CD4-positive, alpha-beta T cell treated with Interleukin-17A for 1 hour (primary cell): ENCODE measurements around the gene METTL16.

ENCODE experiments used
- DNase-seq: peaks from one replicate; pipeline ENCODE4 v3.0.0-alpha.2; 2020

Gene METTL16

DNA sequence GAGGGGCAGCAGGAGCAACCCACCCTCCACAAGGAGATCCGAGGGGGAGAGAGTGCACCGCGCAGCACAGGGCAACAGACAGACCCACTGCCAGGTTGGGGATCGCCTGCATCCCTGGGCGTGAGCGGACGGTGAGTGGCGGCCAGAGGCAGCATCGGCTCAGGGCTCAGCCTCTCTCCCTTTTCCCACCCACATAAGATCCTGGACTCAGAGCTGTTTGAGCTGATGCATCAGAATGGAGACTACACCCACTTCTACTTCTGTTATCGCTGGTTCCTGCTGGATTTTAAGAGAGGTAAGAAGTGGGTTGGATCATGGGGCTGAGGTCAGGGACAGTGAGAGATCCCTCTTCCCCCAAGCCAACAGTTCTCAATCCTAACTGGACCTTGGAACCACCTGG is 134.0 kb downstream of the METTL16 start:
- DNase-seq = no peak

- no peak for DNase-seq
These were observed 135.6 kb downstream of the METTL16 start for GRCh38 chr17:2376107-2376506.

DNA sequence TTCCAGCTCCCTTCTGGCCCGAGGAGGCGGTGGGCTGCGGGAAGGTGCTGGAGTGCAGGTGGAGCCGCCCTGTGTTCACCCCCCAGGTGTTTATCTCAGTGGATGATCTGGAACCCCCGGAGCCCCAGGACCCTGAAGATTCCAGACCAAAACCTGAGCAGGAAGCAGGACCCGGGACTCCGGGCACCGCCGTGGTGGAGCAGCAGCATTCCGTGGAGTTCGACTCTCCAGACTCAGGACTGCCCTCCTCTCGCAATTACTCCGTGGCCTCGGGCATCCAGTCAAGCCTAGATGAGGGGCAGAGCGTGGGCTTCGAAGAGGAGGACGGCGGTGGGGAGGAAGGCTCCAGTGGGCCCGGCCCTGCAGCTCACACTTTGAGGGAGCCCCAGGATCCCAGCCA is 136.3 kb downstream of the METTL16 start:
- DNase-seq = no peak

DNA sequence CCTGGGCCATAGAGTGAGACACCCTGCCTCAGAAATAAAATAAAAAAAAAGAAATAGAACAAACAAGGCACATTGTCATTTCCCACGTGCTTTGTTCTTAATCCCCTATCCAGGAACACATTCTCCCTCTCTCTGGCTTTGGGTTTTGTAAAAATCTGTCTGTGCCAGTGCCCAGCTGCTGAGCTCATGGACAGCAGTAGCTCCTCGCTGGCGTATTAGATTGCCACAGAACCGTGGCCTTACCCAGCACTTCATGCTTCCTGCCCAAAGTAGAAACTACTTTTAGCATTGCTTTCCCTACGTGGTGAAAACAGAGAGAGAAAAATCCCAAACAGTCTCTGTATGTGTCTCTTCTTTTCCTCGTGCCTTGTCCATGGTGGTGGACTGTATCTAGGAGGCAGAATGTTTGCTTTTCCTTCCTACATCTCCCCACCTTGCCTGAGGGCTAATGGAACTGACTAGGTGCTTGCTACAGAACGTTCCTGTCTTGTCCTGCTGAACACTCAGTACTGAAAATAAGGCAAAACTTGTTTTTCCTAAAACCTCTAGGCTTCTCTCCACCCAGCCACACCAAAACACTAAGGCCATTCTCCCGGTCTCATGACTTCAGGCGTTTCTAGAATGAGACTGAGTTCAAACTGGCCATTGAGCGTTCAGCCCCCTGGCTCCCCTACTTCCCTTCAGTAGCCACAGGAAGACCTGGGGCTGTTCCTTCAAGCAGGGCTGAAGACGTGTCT is 137.0 kb downstream of the METTL16 start:
- DNase-seq = no peak

DNA sequence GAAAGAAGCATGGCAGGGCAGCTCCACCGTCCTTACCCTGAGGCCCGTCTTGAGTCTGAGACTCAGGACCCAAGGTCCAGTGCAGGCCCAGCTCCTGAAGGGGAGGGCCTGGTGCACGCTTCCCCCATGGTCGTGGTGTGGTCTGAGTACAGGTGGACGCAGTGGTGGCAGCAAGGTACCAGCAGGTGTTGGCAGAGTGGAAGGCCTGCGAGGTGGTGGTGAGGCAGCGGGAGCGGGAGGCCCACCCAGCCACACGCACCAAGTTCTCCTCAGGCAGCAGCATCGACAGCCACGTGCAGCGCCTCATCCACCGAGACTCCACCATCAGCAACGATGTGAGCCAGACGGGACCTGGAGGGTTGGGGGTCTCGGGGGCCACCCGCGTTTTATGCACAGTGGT is 138.5 kb downstream of the METTL16 start:
- no peak for DNase-seq

- no peak for DNase-seq
These were observed 139.0 kb downstream of the METTL16 start for GRCh38 chr17:2372681-2373080.

- DNase-seq = no peak
These were observed 139.5 kb downstream of the METTL16 start for GRCh38 chr17:2372180-2372579.

DNA sequence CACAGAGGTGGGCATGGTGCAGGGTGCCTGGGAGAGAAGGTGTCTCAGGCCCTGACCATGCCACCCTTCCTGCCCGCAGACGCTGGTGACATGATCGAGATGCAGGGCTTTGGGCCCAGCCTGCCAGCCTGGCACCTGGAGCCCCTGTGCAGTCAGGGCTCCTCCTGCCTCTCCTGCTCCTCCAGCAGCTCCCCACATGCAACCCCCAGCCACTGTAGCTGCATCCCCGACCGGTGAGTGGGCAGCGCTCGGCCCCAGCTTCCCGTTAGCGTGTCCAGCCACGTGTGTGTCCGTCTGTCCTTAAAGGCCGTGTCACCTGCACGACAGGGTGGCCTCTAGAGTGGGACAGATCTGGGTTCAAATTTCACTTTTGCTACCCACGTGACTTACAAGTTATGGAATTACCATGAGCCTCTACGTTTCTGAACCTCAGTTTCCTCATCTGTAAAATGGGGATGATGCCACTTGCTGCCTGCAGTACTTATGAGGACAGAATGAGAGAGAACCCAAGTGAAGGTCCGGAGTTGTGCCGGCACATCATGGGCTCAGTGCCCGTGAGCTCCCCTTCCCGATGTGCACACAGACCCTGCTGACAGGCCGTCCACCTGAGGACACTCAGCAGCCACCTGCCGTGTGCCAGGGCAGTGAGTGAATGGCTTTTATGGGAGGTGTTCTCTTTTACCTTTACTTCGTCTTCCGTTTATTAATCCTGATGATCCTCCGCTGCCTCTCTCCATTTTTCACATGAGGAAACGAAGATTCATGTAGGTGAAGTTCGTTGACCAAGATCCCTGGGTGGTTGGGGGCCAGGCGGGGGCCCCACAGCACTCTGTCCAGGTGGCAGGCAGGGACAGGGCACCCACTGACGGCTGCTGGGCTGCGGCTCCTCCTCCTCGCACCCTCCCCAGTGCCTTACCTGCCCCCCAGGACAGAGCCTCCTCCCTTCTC is 140.2 kb downstream of the METTL16 start:
- DNase-seq = no peak

DNA sequence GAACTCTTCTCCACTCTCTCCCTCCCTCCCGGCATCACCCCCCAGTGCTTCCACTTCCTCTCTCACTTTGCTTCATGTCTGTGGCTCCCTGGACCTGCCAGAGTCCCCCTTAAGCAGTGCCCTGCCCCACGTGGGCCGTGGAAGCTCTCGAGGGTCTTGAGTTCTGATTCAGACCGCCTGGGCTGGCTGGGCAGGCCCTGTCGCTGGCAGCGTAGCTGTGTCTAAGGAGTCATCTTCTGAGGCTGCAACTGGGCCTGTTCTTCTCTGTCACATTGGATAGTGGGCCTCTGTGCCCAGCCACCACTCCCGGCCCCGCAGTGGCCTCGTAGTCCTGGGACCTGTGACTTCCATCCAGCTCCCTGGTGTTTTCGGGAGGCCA is 141.5 kb downstream of the METTL16 start:
- no peak for DNase-seq

DNA sequence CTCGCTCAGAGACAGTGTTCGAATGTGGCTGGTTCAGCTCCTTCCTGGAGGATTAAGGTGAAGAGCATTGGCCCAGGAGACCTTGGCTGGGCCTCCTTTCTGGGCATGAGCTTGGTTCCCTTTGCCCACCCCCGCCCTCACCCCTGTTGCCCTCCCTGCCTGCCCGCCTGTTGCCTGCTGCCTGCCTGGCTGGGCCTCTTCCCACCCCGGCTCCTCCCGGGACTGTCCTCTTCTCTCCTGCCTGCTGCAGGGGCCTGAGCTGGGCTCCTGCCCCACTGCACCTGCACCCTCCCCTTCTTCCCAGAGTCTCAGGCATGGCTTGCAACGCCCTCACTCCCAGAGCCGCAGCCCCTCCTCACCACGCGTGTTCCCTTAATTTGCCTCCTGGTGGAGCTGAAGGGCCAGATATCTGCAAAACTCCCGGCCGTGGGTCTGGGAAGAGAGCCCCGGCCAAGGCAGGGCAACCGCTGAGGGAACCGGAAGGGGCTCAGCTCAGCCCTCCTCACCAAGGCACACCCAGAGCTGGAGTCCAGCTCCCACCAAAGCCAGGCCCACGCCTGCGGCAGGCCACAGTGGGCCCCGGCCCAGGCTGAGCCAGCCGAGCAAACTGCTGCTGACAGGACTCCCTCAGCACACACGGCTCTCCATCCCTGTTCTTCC is 142.0 kb downstream of the METTL16 start:
- DNase-seq = no peak

DNA sequence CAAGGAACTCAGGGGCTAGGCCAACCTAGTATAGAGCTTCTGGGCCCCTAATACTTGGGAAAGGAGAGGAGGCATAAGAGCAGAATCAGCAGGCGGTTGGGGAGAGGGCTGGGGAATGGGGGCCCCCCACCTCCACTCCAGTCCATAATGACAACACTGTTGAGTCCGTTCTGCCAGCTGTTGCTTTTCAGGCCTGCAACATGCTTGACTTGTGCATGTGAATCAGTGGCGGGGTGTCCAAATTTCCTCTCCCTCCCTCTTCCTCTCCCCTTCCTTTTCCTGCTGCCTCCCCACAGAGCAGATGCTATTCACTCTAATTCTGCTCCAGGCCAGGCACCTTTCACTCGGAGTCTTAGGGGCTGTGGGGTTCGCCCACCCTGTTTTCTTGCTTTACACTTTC is 142.6 kb downstream of the METTL16 start:
- DNase-seq = no peak

DNA sequence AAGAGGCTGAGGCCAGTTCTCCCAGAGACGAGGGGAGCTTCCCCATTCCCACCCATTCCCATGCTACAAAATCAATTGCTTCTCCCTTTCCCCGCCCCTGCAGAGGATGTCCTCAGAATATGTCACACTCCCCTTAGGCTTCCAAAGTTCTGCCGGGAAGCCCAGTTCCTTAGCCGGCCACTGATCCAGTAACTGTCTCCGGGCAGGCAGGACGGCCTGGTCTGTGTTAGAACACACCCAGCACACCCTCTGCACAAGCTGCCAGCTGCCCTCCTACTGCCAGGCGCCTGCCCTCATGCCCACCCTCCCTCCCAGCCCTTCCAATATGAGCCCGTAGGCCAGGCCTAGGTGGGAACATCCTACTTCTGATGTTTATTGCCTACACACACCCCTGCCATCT is 143.3 kb downstream of the METTL16 start:
- no peak for DNase-seq

GRCh38 chr17:2366747-2367494 is 144.8 kb downstream of the METTL16 start:
- DNase-seq = no peak
